Measurements from ENCODE around the gene HLA-B.
"Not testable (repeated sequence)": the region's sequence is repeated elsewhere in the genome, so short reads cannot be mapped to it uniquely, and the experiment has no call there.

The HLA-B gene

DNA sequence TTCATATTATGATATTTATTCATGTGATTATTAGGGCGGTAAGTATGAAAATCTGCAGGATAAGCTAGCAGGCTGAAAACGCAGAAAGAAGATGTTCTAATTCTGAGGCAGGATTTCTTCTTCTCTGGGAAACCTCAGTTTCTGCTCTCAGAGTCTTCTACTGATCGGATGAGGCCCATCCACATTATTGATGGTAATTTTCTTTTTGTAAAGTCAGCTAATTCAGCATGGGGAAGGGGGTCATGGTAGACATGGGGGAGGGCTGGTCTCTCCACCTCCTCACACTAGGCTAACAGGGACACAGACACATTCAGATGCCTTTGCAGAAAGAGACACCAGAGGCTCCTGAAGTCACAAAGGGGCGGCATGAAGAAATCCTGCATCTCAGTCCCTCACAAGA lies 24.7 kb upstream of the HLA-B start:
- DNase-seq = no peak

DNA sequence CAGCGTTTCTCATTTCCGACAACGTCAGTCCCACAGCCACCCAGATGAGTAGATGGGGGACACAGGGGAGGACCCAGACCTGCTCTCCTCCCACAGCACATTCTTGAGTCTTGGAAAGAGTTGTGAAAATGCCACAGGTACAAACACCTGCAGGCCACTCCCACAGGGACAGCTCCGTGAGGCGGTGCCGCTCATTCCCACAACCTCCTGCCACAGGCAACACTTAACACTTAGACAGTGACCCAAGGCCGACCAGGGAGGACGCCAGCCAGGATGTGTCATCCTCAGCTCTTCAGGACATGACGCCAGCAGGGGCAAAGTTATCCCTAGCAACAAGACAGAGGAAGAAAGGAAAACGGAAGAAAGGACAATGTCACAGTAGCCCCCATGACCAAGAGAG lies 22.9 kb upstream of the HLA-B start:
- no peak for DNase-seq

DNA sequence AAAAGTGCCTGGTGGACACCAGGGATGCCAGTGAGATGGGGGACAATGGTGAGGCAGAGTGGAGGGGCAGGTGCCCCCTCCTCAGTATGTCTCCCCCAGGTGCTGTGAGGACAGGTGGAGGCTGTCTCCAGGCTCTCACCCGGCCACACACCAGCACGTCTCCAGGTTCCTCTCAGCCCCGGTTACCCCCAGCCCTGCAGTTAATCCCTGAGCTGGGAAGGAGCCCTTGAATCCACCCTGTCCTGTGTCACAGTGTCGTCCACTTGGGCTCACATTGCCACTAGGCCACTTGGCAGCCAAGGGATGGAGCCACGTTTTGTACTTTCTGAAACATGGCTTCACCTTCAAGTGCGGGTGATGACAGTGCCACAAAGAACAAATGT lies 21.7 kb upstream of the HLA-B start:
- DNase-seq = no peak

DNA sequence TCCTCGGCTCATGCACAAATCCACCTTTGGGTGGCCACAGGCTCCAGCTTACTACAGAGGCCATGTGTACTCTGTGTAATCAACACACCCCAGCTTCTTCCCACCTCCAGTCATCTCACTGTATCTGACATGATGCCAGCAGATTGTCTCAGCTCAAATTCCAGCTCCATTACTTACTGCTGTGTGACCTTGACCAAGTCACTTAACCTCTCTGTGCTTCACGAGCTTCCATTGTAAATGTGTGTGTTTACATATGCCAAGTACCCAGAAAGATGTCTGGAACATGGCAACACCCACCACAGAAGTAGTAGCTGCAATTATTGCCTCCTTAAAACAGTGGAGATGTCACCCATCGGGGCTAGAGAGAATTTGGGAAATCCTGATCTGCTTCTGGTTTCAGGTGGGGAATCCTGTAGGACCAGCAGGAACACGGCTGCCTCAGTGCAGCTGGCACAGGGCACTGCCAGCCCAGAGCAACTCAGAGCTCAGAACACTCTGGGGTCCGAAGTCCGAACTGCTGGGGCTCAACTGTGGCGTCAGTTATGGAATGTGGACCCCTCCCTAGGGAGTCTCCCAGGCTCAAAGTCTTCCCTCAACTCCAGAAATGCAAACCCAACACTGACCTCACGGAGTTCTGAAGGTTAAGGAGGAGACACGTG lies 21.2 kb upstream of the HLA-B start:
- DNase-seq = no peak

DNA sequence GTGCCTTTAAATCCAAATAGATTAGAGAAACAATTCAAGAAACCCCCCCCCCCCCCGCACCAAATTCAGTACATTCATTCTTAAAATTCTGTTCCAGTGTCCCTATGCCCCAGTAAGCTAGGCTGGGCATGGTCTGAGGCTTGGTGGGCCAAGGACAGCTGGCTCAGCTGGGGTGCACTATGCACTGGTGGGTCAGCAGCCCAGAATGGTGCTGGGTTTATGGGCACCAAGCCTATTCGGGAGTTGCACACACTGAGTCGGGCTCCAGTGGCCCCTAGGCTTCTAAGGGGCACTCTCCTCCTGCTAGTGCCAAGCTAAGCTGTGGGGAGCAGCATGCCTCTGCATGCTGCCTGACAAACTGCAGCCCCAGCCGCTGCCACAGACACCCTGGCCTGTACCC lies 20.1 kb upstream of the HLA-B start:
- no peak for DNase-seq

DNA sequence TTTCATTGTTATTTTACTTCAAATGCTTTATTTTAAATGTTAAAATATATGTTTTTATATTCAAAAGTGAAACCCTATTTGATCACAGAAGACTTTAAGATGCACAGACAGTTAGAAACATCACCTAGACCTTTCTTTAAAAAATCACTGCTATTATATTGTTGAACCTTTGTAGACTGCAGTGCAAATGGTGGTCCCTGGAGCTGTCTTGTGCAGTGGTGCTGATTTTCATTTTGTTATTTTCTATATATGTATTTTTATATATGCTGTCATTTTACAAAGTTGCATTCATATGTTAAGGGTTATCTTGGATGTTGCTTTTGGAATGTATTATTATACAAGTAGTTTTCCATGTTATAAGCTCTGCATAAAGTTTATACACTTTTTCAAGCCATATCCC lies 18.7 kb upstream of the HLA-B start:
- no peak for DNase-seq

DNA sequence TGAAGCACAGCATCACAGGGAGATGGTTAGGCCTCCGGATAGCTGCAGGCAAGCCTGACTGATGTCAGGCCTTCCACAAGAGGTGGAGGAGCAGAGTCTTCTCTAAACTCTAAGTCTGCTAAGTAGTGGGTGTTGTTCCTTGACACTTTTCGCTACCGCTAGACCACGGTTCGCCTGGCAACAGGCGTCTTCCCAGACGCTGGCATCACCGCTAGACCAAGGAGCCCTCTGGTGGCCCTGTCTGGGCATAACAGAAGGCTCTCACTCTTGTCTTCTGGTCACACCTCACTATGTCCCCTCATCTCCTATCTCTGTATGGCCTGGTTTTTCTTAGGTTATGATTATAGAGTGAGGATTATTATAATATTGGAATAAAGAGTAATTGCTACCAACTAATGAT lies 17.1 kb upstream of the HLA-B start:
- not testable (repeated sequence) for DNase-seq

DNA sequence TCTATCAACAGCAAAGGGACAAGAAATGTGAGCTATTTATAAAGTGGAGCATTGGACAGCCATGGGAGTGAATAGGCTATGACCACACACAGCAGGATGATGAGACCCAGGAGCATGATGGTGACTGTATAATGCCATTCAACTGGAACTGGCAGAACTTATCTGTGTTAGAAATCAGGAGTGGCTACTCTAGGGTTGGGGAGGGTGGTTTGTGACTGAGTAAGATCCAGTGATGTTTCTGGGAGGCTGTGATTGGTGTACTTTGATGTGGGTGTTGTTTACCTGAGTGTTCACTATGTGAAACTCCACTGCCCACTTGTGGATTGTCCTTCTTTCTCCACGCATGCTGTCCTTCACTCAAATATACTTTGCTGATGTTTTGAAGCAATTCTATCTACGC lies 11.5 kb upstream of the HLA-B start:
- DNase-seq = no peak

DNA sequence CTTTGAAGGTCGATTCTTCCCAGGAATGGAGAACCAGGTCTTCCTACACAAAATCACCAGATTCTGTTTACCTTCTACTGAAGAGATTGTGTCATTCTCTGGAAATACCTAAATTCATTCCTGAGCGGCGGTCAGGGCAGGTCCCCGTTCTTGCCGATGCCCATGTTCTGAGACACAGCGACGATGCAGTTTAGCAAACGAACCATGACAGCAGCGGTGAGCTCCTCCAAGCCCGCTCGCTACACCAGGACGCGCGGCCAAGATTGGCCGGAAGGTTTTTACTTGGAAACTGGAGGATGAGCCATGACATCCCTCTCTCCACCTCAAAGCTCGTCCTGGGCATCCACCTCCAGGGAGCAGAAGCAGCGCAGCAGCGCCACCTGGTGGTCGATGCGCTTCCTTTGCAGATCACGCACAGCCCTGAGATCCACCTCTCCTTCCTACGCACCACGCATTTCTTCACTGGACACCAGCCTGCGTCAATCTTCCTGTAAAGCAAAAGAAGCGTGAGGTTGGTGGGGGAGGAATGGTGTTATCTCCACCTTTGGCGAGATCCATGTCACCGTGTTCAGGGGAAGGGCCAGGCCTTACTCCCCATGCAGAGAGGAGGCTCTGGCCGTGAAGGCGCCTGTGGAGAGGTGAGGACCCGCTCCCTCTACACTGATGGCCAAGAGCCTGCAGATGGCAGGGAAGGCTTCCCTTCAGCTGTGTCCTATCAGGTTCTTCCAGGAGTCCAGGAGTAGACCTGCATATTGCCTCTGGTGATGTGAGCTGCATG lies 9.9 kb upstream of the HLA-B start:
- DNase-seq = peak; percentile 95

DNA sequence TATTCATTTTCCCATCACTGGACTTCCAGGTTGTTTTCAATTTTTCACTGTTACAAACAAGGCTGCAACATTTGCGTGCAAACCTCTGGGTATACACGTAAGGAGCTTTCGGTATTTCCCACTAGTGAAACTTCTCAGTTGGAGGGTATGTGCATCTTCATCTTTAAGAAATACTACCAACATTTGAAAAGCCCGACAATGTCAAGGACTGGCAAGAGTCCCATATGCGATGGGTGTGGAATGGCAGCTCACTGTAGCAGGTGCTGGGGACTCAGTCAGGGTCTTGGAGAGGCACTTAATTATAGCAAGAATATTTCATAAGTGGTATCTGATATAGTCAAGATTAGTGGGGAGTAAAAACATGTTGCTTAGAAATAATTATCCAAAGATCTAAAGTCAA lies 8.9 kb upstream of the HLA-B start:
- DNase-seq = no peak

DNA sequence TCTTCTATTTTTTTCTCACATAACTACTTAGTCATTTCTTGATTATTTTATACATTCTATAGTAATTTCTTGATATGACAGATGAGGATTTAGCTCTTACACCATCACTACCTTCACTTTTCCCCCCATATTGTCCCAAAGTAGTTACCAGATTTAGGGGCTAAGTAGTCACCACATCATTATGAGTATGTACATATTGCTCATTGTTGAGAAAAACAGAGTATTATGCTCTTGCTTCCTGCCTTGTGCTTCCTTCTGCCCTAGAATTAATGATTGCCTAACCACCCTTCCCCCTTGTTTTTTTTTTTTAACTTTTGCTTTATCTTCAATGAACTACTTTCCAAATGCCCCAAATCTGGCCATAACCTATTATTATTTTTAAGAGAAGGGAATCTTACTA lies 6.8 kb upstream of the HLA-B start:
- no peak for DNase-seq

DNA sequence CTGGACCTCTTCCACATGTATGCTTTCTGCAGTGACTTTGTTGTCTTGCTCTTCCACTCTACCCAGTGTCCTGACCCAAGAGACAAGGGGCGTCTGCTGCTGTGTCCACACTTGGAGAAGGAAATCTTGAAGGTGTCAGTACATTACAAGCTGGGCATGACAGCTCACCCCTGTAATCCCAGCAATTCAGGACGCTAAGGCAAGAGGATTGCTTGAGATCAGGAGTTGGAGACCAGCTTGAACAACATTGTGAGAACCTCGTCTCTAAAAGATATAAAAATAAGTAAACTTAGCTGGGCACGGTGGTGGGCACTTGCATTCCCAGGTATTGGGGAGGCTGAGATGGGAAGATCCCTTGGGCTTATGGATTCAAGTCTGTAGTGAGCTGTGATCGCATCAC lies 5.8 kb upstream of the HLA-B start:
- no peak for DNase-seq

DNA sequence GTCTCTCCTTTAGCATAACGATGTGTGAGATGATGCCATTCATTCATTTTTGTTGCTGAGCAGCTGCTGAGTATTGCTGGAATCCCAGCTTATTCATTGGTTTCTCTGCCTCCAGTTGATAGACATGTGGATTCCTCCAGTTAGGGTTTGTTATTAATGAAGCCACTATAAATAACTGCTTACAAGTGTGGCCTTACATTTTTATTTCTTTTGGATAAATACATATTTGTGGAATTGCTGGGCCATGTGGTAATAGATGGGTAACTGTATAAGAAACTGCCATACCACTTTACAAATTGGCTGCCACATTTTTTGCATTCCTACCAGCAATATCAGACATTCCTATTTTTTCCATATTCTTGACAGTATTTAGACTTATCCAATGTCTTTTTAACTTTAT lies 2.6 kb upstream of the HLA-B start:
- no peak for DNase-seq

DNA sequence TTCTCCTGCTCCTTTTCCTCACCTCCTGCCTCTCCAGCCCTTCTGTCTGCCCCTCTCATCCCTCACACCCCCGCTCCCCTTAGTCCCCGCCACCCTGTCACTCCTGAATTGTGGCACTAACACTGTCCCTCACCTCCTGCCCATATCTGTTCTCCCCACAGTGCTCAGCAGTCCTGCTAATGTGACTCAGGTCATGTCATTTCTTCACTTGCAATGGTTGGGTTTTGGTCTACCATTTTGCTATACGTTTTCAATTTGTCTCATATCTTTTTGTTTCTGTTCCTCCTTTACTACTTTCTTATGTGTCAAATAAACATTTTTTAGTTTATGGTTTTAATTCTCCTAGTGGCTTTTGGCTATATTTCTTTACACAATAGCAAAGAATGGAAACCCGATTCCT lies 1.3 kb upstream of the HLA-B start:
- no peak for DNase-seq

DNA sequence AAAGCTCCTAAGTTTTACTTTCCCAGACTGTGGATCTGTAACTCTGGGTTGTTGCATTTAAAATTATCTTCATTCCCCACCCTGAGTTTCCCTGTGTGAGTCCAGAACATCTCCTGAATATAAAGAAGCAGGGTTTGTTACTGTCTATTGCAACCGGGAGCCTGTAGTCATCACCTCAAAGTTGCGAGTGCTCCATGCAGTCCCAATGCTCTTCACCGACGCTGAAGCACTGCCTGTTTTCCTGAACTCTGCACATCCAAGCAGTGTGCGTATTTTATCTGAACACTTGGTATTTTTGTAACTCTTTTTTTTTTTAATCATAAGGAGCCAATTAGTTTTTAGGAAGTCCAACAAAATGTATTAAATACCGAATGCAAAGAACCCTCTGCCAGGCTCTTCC lies 907 bp upstream of the HLA-B start:
- no peak for DNase-seq

DNA sequence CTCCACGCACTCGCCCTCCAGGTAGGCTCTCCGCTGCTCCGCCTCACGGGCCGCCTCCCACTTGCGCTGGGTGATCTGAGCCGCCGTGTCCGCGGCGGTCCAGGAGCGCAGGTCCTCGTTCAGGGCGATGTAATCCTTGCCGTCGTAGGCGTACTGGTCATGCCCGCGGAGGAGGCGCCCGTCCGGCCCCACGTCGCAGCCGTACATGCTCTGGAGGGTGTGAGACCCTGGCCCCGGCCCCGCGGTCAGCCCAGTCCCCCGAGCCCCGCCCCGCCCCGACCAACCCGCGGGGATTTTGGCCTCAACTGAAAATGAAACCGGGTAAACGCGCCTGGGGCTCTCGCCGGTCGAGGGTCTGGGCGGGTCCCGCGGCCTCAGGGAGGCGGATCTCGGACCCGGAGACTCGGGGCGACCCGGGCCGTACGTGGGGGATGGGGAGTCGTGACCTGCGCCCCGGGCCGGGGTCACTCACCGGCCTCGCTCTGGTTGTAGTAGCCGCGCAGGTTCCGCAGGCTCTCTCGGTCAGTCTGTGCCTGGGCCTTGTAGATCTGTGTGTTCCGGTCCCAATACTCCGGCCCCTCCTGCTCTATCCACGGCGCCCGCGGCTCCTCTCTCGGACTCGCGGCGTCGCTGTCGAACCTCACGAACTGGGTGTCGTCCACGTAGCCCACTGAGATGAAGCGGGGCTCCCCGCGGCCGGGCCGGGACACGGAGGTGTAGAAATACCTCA lies 598 bp downstream of the HLA-B start:
- DNase-seq = peak; percentile 79

DNA sequence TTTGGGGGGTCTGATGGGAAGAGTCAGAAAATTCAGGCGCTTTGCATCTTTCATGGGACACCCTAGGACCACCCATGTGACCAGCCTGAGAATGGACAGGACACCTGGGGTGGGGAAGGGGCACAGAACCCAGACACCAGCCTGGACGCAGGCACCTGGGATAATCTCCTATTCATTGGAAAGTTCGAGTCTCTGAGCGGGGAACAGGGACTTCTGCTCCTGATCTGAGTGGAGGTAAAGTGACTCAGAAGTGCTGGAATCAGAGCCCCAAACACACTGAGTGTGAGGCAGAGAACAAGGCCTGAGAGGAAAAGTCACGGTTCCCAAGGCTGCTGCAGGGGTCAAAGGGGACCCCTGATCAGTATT lies 1.4 kb downstream of the HLA-B start:
- DNase-seq = peak; percentile 70

DNA sequence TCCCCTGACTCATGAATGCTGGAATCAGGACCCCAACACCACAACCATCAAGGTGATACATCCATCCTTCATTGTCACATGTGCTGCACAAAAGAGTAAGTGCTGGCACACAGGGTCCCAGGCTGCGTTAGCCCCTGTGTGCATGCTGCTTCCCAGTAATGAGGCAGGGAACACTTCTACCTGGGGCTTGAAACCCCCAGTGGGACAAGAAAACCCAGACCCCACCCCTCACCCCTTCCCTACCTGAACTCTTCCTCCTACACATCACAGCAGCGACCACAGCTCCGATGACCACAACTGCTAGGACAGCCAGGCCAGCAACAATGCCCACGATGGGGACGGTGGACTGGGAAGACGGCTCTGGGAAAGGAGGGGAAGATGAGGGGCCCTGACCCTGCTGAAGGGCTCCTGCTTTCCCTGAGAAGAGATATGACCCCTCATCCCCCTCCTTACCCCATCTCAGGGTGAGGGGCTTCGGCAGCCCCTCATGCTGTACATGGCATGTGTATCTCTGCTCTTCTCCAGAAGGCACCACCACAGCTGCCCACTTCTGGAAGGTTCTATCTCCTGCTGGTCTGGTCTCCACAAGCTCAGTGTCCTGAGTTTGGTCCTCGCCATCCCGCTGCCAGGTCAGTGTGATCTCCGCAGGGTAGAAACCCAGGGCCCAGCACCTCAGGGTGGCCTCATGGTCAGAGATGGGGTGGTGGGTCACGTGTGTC lies 2.0 kb downstream of the HLA-B start:
- DNase-seq = peak; percentile 69

DNA sequence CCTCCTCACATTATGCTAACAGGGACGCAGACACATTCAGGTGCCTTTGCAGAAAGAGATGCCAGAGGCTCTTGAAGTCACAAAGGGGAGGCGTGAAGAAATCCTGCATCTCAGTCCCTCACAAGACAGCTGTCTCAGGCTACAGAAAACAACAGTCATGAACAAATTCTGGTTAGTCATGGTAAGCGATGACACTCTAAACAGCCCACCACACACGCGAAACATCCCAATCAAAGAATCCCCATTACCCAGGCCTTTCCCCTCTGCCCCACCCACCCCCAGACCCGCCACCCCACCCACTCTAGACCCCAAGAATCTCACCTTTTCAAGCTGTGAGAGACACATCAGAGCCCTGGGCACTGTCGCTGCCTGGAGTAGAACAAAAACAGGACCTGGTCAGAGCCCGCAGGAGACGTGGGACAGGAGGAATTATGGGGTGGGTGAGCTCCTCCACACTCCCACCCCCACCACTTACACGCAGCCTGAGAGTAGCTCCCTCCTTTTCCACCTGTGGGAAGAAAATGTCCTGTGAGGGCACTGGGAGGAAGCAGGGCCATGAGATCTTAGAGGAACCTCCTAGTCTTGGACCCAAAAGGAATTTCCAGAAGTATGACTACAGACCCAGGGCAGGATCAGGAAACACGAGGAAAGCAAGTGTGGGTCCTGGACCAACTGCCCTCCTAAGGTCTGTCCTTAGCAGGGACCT lies 2.7 kb downstream of the HLA-B start:
- DNase-seq = peak; percentile 67

DNA sequence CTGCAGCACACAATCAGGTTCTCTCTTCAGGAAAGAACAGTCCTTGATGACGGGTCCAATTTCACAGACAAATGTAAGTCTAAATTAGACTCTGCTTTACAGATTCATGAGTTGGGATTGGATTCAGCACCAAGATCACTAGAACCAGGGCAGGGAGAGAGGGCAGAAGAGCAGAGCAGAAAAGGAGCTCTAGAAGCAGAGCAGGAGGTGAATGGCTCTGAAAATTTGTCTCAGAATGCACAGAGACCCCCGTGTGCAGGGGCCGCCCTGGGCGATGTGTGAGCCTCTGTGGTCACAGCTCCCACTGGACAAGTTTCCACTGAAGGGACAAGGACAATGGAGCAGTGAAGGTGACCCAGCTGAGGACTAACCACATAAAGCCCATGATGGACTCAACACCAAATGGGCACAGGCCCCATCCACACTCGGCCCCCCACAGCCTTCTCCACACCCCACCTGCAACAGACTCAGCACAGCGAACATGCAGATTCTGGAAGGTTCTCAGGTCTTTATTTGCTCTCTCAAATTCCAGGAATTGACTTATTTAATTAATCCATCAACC lies 3.5 kb downstream of the HLA-B start:
- DNase-seq = no peak

DNA sequence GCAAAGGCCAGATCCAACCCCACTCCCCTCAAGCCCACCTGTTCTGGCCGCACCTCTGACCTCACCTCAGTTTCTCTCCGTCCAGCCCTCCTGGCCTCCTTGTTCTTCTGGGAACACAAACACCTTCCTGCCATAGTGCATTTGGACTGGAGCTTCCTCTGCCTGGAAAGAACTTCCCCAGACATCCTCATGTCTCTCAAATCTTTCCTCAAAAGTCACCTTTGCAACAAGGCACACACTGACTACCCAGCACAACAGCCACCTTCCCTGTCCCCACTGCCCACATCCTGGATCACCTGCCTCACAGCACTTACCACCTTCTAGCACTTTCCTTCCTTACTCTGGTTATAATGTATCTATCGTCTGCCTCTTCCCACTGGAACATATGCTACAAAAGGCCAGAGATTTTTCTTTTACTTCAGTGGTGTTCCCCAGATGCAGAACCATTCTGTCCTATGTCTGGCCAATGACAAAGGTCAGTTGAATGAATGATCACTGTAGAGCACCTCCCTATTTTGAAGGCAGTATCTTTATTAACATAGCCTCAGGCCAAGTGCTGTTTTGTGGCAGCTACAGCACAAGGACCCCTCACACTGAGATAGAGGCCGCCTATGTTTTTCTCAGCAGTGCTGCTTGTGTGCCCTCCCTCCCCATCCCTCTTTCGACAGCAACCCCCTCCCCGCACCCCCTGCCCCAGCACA lies 4.1 kb downstream of the HLA-B start:
- no peak for DNase-seq

DNA sequence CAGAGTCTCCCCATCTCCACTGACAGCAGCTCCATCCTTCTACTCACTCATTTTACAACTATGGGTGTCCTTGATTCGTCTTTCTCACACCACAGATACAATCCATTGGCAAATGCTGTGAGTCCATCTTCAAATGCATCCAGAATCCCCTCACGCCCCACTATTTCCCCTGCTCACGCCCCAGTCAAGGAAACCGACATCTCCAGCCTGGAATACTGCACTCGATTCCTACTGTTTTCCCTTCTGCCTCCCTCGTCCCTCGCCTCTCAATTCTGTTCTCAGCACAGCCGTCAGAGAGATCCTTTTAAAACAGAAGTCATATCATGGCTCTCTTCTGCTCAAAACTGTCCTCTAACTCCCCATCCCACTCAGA lies 4.7 kb downstream of the HLA-B start:
- peak; percentile 69 for DNase-seq

Measured in activated CD8-positive, alpha-beta memory T cell treated with anti-CD3 and anti-CD28 coated beads for 24 hours (primary cell).